ENCODE data around the gene HSD3B7. TPM values are rescaled to one million over a fixed set of nuclear protein-coding genes. Genes with fewer than 3 reads are reported as not detected.

The HSD3B7 gene
- 25.8 and 27.6 TPM in 2 replicates for total RNA-seq

DNA sequence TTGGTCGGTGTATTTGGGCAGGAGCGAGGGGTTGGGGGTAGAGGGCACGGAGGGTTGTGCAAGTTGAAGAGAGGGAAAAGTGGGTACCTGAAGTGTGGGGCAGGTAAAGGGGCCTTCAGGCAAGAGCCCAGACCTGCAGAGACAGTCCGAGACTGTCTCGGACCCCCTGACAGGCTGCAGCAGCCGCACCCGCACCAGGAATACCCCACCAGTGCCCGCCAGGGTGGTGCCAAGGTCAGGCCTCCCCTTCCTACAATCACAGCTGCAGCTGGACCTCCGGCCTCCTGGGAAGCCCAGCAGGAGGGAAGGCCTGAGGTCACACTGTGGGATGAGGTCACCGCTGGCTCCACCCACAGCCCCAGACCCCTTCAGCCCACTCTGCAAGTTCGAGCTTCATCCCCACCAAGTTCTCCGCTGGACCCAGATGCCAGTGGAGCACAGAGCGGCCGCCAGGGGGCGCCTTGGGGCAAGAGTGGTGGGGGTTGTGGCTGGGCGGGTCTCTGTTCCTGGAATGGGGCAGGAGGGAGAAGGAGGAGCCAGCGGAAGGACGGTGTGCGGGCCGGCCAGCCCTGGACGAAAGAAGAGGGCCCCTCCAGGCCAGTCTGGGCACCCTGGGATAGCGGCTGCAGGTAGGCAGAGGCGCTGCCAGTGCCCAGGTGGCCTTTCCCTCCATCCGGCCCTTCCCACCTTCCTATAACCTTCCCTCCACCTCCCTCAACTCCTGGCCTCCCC is at the start of gene HSD3B7:
HSD3B7 (plus strand) TSS at position 539 of the 732 bp plus-strand sequence. CDS start 452 bp downstream, outside the sequence.

DNA sequence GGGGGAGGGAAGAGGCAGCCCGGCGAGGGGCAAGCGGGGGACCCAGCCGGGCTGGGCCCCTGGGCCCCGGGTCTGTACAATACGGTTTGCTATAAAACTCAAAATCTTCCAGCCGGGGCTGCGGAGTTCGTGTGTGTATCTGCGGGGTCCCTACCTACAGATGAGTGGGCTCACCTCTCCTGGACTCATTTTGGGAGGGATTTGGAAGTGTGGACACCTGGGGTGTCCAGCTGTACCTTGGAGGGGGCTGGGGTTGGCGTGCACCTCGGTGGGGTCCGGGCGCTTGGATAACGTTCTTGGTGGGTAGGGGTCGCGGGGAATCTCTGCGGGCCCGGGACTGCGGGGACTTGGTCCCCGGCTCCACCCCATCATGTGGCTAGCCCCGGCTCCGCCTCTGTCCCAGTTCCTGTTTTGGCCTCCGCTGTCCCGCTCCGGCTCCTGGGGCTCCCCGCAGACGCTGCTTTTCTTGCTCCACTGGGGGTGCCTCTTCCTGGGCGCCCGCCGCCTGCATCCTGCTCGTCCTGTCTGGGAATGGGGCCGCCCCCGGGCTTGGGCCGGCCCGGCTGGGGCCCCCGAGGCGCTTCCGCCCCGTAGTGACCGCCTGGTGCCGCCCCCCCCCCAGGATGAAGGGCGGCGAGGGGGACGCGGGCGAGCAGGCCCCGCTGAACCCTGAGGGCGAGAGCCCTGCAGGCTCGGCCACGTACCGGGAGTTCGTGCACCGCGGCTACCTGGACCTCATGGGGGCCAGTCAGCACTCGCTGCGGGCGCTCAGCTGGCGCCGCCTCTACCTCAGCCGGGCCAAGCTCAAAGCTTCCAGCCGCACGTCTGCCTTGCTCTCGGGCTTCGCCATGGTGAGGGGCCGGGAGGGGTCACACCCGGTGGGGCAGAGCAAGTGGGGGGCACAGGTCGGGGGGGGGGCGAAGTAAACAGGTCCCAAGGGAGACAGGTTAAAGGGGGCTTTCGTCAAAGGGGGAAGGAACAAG is 36.0 kb upstream of the HSD3B7 start, which contains the start of gene ORAI3:
ORAI3 (plus strand) TSS at position 402 of the 983 bp plus-strand sequence; CDS start at position 624, 222 bp downstream.

DNA sequence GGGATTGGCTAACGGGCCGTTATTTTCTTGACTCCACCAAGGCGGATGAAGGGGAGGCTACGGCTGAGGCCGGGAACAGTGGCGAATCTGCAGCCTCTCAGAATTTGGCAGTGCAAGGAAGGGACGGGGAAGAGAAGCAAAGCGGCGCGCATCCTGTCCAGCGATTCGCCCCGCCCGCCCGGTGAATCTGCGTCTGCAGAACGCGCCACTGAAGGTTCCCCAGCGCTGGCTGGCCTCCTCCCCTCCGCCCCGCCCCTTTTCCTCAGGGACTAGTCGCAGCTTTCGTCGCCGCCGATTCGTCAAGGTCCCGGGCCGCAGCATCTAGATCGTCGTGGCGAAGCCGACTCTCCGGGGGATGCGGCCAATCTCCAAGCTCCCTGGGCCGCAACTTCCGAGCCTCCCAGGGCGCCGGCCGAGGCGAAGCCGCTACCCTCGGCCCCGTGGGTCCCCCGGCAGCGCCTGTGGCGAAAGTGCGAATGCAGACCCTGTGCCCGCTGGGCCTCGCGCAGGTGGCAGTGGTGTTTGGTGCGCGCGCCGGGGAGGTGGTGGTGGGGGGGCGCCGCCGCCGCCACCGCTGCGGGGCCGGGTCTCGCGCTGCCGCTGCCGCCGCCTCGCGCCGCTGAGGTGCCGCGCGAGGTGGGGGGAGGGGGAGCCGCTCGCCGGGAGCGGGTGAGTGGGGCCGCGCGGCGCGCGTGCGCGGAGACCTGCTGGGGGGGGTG is 27.4 kb upstream of the HSD3B7 start, which contains the start of gene SETD1A:
SETD1A (plus strand) TSS at position 299 of the 719 bp plus-strand sequence. CDS start 978 bp downstream, outside the sequence.

DNA sequence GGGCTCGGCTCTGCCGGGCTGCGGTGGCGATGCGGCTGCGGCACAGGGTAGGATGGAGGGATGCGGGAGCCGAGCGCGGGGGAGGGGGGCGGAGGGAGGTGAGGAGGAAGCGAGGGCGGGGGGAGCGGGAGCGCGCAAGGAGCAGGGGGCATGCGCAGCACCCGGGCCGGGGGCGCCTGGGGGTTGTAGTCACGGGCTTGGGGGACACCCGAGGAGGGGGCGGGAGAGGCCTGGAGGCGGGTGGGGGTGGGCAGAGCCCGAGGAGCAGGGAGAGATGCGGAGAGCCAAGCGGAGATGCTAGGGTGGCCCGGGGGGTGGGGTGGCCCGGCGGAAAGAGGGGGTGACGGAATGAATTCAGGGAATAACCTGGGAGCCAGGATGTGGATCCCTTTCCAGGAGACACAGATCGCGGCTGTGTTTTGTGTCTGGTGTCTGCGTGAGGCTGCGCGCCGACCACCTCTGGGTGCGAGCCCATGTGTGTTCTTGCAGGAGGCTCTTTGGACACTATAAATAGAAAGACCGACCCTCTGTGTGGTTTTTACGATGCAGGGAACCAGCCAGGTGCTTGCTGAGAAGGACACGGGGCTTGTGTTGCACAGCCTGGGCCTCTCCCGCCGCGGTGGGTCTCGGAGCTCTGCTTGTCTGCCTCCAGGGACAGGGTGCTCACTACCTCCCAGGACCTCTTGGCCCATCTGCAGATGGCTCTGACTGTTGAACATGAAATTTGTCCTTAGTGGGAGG is 25.7 kb downstream of the HSD3B7 start, which contains the start of gene STX1B:
STX1B (minus strand) TSS at position 54 of the 741 bp plus-strand sequence. CDS start 242 bp downstream, outside the sequence.

DNA sequence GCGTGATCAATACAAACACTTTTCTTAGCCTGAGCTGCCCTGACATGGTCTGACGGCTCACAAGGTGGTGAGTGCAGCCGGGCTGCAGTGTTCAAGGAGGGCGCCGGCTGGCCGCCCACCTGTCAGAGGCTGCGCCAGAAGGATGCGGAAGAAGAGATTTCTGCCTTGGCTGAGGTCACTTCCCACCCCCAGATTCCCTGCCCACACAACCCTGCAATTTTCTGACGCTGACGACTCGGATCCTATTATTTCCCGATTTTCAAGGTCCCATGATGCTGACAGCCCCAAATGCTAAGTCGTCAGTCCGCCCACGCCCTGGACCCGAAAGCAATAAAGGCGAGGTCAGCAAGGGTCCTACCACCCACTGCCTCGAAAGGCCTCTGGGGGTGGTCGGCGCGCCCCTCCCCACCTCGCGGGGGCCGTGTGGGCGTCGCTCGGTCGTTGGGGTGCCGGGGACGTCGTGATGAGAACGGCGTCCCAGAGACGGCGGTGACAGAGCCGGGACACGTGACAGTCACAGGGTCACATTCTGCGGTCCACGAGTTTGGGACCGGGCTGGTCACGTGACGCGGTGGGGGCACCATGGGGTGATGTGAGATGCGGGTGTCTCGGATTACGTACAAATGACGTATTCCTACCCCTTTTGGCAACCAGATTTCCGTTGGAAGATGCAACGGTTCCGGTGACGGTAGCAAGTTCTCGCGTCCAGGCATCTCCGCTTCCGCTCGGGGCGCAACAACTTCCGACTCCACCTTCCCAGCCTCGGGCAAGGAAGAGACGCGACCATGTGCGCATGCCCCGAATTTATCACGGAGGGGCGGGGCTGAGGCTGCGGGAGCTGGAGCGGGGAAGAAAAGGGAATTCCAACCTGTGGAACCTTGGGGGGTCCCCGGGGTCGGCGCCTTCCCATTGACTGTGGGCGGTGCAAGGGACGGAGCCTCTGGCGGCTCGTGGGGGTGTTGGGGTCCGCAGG is 48.0 kb downstream of the HSD3B7 start, which contains the start of gene STX4:
STX4 (plus strand) TSS at position 823 of the 973 bp plus-strand sequence. CDS start 248 bp downstream, outside the sequence.

Other genes starting within 250 kb of the HSD3B7 start
- 14.5 and 16.9 TPM in 2 replicates for gene PHKG2, start 236.8 kb upstream of the HSD3B7 start, total RNA-seq
- gene CFAP119, start 223.1 kb upstream of the HSD3B7 start, total RNA-seq: 2.7 and 2.9 TPM in 2 replicates
- gene RNF40, start 222.9 kb upstream of the HSD3B7 start, total RNA-seq: 62.4 and 68.3 TPM in 2 replicates
- gene ZNF629, start 198.0 kb upstream of the HSD3B7 start, total RNA-seq: 8.6 and 8.7 TPM in 2 replicates
- 44.0 and 51.7 TPM in 2 replicates for gene BCL7C, start 91.1 kb upstream of the HSD3B7 start, total RNA-seq
- gene CTF1, start 88.6 kb upstream of the HSD3B7 start, total RNA-seq: 0.81 and 0.92 TPM in 2 replicates
- 12.9 and 13.2 TPM in 2 replicates for gene FBXL19, start 61.6 kb upstream of the HSD3B7 start, total RNA-seq
- gene ORAI3, start 36.1 kb upstream of the HSD3B7 start, total RNA-seq: 31.3 and 38.6 TPM in 2 replicates
- gene SETD1A, start 27.5 kb upstream of the HSD3B7 start, total RNA-seq: 1.7 and 3.4 TPM in 2 replicates
- 0.25 and 0.40 TPM in 2 replicates for gene STX1B, start 25.4 kb downstream of the HSD3B7 start, total RNA-seq
- gene STX4, start 48.4 kb downstream of the HSD3B7 start, total RNA-seq: 25.3 and 29.5 TPM in 2 replicates
- gene ZNF668, start 89.0 kb downstream of the HSD3B7 start, total RNA-seq: 7.5 and 9.6 TPM in 2 replicates
- 9.9 and 11.1 TPM in 2 replicates for gene ZNF646, start 89.2 kb downstream of the HSD3B7 start, total RNA-seq
- gene PRSS53, start 103.7 kb downstream of the HSD3B7 start, total RNA-seq: 1.3 and 1.5 TPM in 2 replicates
- gene VKORC1, start 109.6 kb downstream of the HSD3B7 start, total RNA-seq: 91.0 and 98.6 TPM in 2 replicates
- 12.2 and 13.7 TPM in 2 replicates for gene BCKDK, start 123.2 kb downstream of the HSD3B7 start, total RNA-seq
- 36.3 and 38.7 TPM in 2 replicates for gene KAT8, start 132.5 kb downstream of the HSD3B7 start, total RNA-seq
- gene PRSS8, start 150.5 kb downstream of the HSD3B7 start, total RNA-seq: not detected in 2 replicates
- gene PRSS36, start 164.9 kb downstream of the HSD3B7 start, total RNA-seq: 0.53 and 0.62 TPM in 2 replicates
- gene FUS, start 194.9 kb downstream of the HSD3B7 start, total RNA-seq: 35.0 and 37.7 TPM in 2 replicates
- 37.1 and 42.5 TPM in 2 replicates for gene PYCARD, start 217.6 kb downstream of the HSD3B7 start, total RNA-seq
- not detected in 2 replicates for gene TRIM72, start 228.9 kb downstream of the HSD3B7 start, total RNA-seq
- not detected in 2 replicates for gene PYDC1, start 231.9 kb downstream of the HSD3B7 start, total RNA-seq